B cell (primary cell): ENCODE results near the gene NKTR. TPM values are rescaled to one million over a fixed set of nuclear protein-coding genes. Genes with fewer than 3 reads are reported as not detected.

Experiments
- ATAC-seq: fragments of 200-7000 bp; cut with Tn5 transposase; one replicate; pipeline ENCODE4 v1.10.0; 2021; ENCODE audit warnings: low read depth, mild to moderate bottlenecking, moderate number of reproducible peaks, moderate library complexity
- CTCF ChIA-PET: fragments of 350-600 bp; sonication (Branson Sonifier 250); formaldehyde crosslinking; loops from one replicate; lab custom pipeline; 2021; ENCODE audit warnings: antibody characterized with exemption, inconsistent platforms; lab: Charles Lee
- POLR2A ChIA-PET: fragments of 350-600 bp; sonication (Branson Sonifier 250); formaldehyde crosslinking; loops from one replicate; lab custom pipeline; 2021; ENCODE audit warnings: antibody characterized with exemption; lab: Charles Lee
- DNase-seq: peaks from one replicate; pipeline ENCODE4 v3.0.0; 2013
- H2AFZ ChIP-seq: 2 replicates; pipeline ENCODE4 v1.6.1; 2012; ENCODE audit warnings: mild to moderate bottlenecking, low read depth, low read length; ENCODE audit not compliant: insufficient read depth, poor library complexity, severe bottlenecking
- H3K27ac ChIP-seq, 2 donors: 1 replicate in 1 of 2; 2 replicates in 1 of 2; pipeline ENCODE4 v1.5.1; 2012 to 2013; ENCODE audit warnings: low read length in 2 of 2, mild to moderate bottlenecking in 2 of 2, moderate library complexity in 1 of 2
- H3K27me3 ChIP-seq, 4 experiments: fragments of 200-600 bp in 1 of 4; sonication (generic) in 1 of 4; replicated peaks in 1 of 4; 1 replicate in 2 of 4; 2 replicates in 2 of 4; pipeline versions ENCODE4 v1.6.1 to v1.7.0; 2013 to 2016; ENCODE audit warnings: low read length in 3 of 4, mild to moderate bottlenecking in 2 of 4, mixed read lengths in 1 of 4, moderate library complexity in 1 of 4; ENCODE audit not compliant: insufficient read depth in 4 of 4, control insufficient read depth in 3 of 4; ENCODE audit errors: control extremely low read depth in 1 of 4
- H3K36me3 ChIP-seq, 2 experiments: replicated peaks in 1 of 2; 1 replicate in 1 of 2; 2 replicates in 1 of 2; pipeline versions ENCODE4 v1.6.1 to v1.7.1; 2013; ENCODE audit warnings: low read length in 1 of 2; ENCODE audit not compliant: insufficient read depth in 2 of 2, control insufficient read depth in 1 of 2; ENCODE audit errors: control extremely low read depth in 1 of 2, extremely low read depth in 1 of 2
- H3K4me1 ChIP-seq, 2 donors: fragments of 200-600 bp in 1 of 2; sonication (generic) in 1 of 2; 1 replicate in 1 of 2; 2 replicates in 1 of 2; pipeline versions ENCODE4 v1.5.1 to v1.6.1; 2013 to 2017; ENCODE audit warnings: low read length in 2 of 2; ENCODE audit not compliant: control insufficient read depth in 2 of 2, insufficient read depth in 2 of 2
- H3K4me2 ChIP-seq: replicated peaks from 2 replicates; pipeline ENCODE3; 2012; ENCODE audit warnings: mild to moderate bottlenecking, low read depth, low read length; ENCODE audit not compliant: poor library complexity, severe bottlenecking
- H3K4me3 ChIP-seq, 5 experiments: fragments of 200-600 bp in 1 of 5; sonication (generic) in 1 of 5; 1 replicate in 3 of 5; 2 replicates in 2 of 5; pipeline versions ENCODE4 v1.5.1 to v1.7.0; 2011 to 2016; ENCODE audit warnings: low read length in 4 of 5, mild to moderate bottlenecking in 4 of 5, low read depth in 2 of 5, control low read depth in 1 of 5, moderate library complexity in 1 of 5; ENCODE audit not compliant: insufficient read depth in 1 of 5; ENCODE audit errors: control extremely low read depth in 1 of 5, extremely low read depth in 1 of 5
- H3K79me2 ChIP-seq: fragments of 200-600 bp; sonication (generic); one replicate; pipeline ENCODE4 v1.6.0; 2016; ENCODE audit warnings: low read length; ENCODE audit not compliant: control insufficient read depth, insufficient read depth
- H3K9ac ChIP-seq: fragments of 200-600 bp; sonication (generic); 2 replicates; pipeline ENCODE4 v1.6.1; 2017; ENCODE audit warnings: mild to moderate bottlenecking, low read length, moderate library complexity
- H3K9me3 ChIP-seq, 3 donors: one replicate each; pipeline versions ENCODE4 v1.6.1 to v1.7.1; 2013; ENCODE audit warnings: low read length in 2 of 3; ENCODE audit not compliant: control insufficient read depth in 2 of 3, insufficient read depth in 1 of 3; ENCODE audit errors: control extremely low read depth in 1 of 3
- H4K20me1 ChIP-seq: 2 replicates; pipeline ENCODE4 v1.6.0; 2012; ENCODE audit warnings: mild to moderate bottlenecking, low read length; ENCODE audit not compliant: insufficient read depth, control insufficient read depth, poor library complexity, severe bottlenecking
- H3K27ac Mint-ChIP-seq: one replicate; pipeline ENCODE4 v1.8.0; 2021; ENCODE audit warnings: mixed read lengths
- H3K27me3 Mint-ChIP-seq: one replicate; pipeline ENCODE4 v1.8.0; 2021; ENCODE audit warnings: mixed read lengths
- H3K4me1 Mint-ChIP-seq: one replicate; pipeline ENCODE4 v1.8.0; 2021; ENCODE audit warnings: mixed read lengths
- H3K4me3 Mint-ChIP-seq: one replicate; pipeline ENCODE4 v1.8.0; 2021; ENCODE audit warnings: mixed read lengths
- H3K9me3 Mint-ChIP-seq: one replicate; pipeline ENCODE4 v1.8.0; 2022; ENCODE audit warnings: mixed read lengths; ENCODE audit not compliant: insufficient read depth
- CTCF ChIP-seq: fragments of 200-600 bp; IDR thresholded peaks from one replicate; pipeline ENCODE4 v1.8.0; 2022; ENCODE audit warnings: antibody characterized with exemption, mild to moderate bottlenecking
- EZH2 ChIP-seq: IDR thresholded peaks from 2 replicates; pipeline ENCODE4 v1.6.1; 2012; ENCODE audit warnings: borderline replicate concordance, low read depth, mild to moderate bottlenecking, moderate library complexity, low read length; ENCODE audit not compliant: insufficient read depth, poor library complexity, severe bottlenecking
- WGBS: methylation state at CpG from one replicate; pipeline ENCODE4 v1.1.5; 2013; ENCODE audit warnings: missing lambda C conversion rate; ENCODE audit not compliant: insufficient coverage; 5-methylcytosine and 5-hydroxymethylcytosine counted together
- intact Hi-C: fragments of 100-400 bp; cut with micrococcal nuclease; formaldehyde crosslinking; loops from one replicate; pipeline ENCODE4 v1.10.0; 2022
- polyA plus RNA-seq: library from polyadenylated mRNA; depleted of rRNA; stranded (reverse); fragments of >200 nt; gene quantifications from 2 replicates; pipeline ENCODE4 v1.2.3, GENCODE V29; 2012
- total RNA-seq, 2 donors: library from RNA; stranded (reverse); fragments of 120-200 nt in 1 of 2; gene quantifications; 1 replicate in 1 of 2; 2 replicates in 1 of 2; pipeline versions ENCODE4 v1.2.3 to v1.2.4, GENCODE V29; 2013 to 2022

NKTR gene
- total and polyA plus RNA-seq, 2 donors (not counting 1 experiment from before 2014, with no cell fraction given), result 58.0 to 227 TPM

- no peaks in the 10 kb centered on the region for H3K27me3 Mint-ChIP-seq
- no peaks in the 10 kb centered on the region for H3K9me3 ChIP-seq
- peak overlapping the region; percentile 98 for H3K27ac Mint-ChIP-seq
- H3K9ac ChIP-seq, result peak overlapping the region; percentile 72
- H3K4me3 Mint-ChIP-seq, result peak overlapping the region; percentile 97
- ChIA-PET POLR2A (interaction anchor here (0.5 to 2.7 kb wide), 9 partner anchors 8 to 629 kb away, joined by 3 to 34 read pairs (median 5); partner anchors contain the start of genes NKTR and SEC22C), CTCF (interaction anchor here (1.0 to 1.9 kb wide), 8 partner anchors 9 to 153 kb away, joined by 3 to 8 read pairs (median 4); partner anchors contain the start of genes NKTR and SEC22C)
- peak overlapping the region; percentile 72 for H2AFZ ChIP-seq
- no peak for DNase-seq
- H3K27ac ChIP-seq, result peak overlapping the region; percentile 73 to 78
- no peaks in the 10 kb centered on the region for H3K27me3 ChIP-seq
- H3K4me2 ChIP-seq, result peak overlapping the region; percentile 74
- ATAC-seq, result peak; percentile 4
- WGBS, result 8% methylated on average over 44 of the region's 44 CpGs
- TF ChIP-seq CTCF, result no peak
- TF ChIP-seq EZH2, result no peak
- peak overlapping the region; percentile 41 to 72 (median 67) for H3K4me3 ChIP-seq
- peaks cover 2 to 20% of the 10 kb centered on the region in 2 experiments for H3K36me3 ChIP-seq
- peaks cover 25% of the 10 kb centered on the region for H3K79me2 ChIP-seq
- H3K4me1 Mint-ChIP-seq, result peaks cover 33% of the 10 kb centered on the region
- intact Hi-C loops, result loop anchor here (1.0 kb wide), 2 partner anchors 9 kb away; partner anchors contain the start of gene NKTR
- peaks cover 14 to 15% of the 10 kb centered on the region in 2 donors for H3K4me1 ChIP-seq
- no peaks in the 10 kb centered on the region for H3K9me3 Mint-ChIP-seq
- H4K20me1 ChIP-seq, result no peaks in the 10 kb centered on the region
Observed at GRCh38 chr3:42590989-42591756, 9.3 kb upstream of the NKTR start.
